ENCODE results near the gene PDE8A. TPM values are rescaled to one million over a fixed set of nuclear protein-coding genes. Genes with fewer than 3 reads are reported as not detected.

PDE8A gene
- total RNA-seq, 2 donors from 2014 or later: 40.7 to 44.2 TPM

Other genes with a start within 250 kb of the PDE8A start
- gene ZNF592, start 233.3 kb upstream of the PDE8A start, total RNA-seq: 10 to 100 TPM; 33.8 to 36.5 TPM
- gene ALPK3, start 164.5 kb upstream of the PDE8A start, total RNA-seq: under 1 TPM; 0.15 to 0.78 TPM
- not detected for gene SLC28A1, start 97.2 kb upstream of the PDE8A start, total RNA-seq

Data from T-helper 17 cell (primary cell).